H1 (cell line): ENCODE results near the gene MAPKAPK2. TPM values are rescaled to one million over a fixed set of nuclear protein-coding genes. Genes with fewer than 3 reads are reported as not detected.

Source experiments
- CTCF ChIA-PET: fragments of 300-600 bp; sonication (Branson Sonifier 250); formaldehyde crosslinking; loops from one replicate; lab custom pipeline; 2021; ENCODE audit not compliant: partially characterized antibody; lab: Charles Lee
- POLR2A ChIA-PET: fragments of 300-600 bp; sonication (Branson Sonifier 250); formaldehyde crosslinking; loops from one replicate; lab custom pipeline; 2021; ENCODE audit warnings: inconsistent platforms; ENCODE audit not compliant: partially characterized antibody; lab: Charles Lee
- DNase-seq, 2 experiments: peaks; one replicate each; pipeline versions ENCODE4 v3.0.0 to v3.0.0-alpha.2; 2010 to 2022; ENCODE audit warnings: low spot score in 2 of 2, low read depth in 1 of 2, mixed read lengths in 1 of 2
- FAIRE-seq: peaks from 2 replicates; lab custom pipeline; 2011; peaks lifted over from hg19 to GRCh38; lab: Jason Lieb, UNC
- H2AFZ ChIP-seq: 2 replicates; pipeline ENCODE4 v1.8.1; 2012; ENCODE audit warnings: low read length, inconsistent platforms
- H2AK5ac ChIP-seq: 2 replicates; pipeline ENCODE4 v1.6.1; 2013; ENCODE audit warnings: low read depth, low read length
- H2BK120ac ChIP-seq: replicated peaks from 2 replicates; pipeline ENCODE3; 2013; ENCODE audit warnings: low read depth, low read length, inconsistent platforms
- H2BK12ac ChIP-seq: 2 replicates; pipeline ENCODE4 v1.6.1; 2013; ENCODE audit warnings: low read depth, low read length
- H2BK15ac ChIP-seq: 2 replicates; pipeline ENCODE4 v1.6.1; 2013; ENCODE audit warnings: low read length
- H2BK20ac ChIP-seq: 2 replicates; pipeline ENCODE4 v1.6.1; 2013; ENCODE audit warnings: low read length
- H2BK5ac ChIP-seq: 2 replicates; pipeline ENCODE4 v1.6.1; 2013; ENCODE audit warnings: low read depth, low read length
- H3K14ac ChIP-seq: 2 replicates; pipeline ENCODE4 v1.6.1; 2013; ENCODE audit warnings: inconsistent platforms; ENCODE audit not compliant: insufficient read length
- H3K18ac ChIP-seq: 2 replicates; pipeline ENCODE4 v1.6.1; 2013; ENCODE audit warnings: low read length; ENCODE audit errors: extremely low read depth
- H3K23ac ChIP-seq: 2 replicates; pipeline ENCODE4 v1.6.1; 2013; ENCODE audit warnings: inconsistent platforms; ENCODE audit not compliant: insufficient read length
- H3K23me2 ChIP-seq: 2 replicates; pipeline ENCODE4 v1.6.1; 2013; ENCODE audit warnings: low read depth, low read length
- H3K27ac ChIP-seq: 2 replicates; pipeline ENCODE4 v1.6.1; 2011; ENCODE audit warnings: low read depth, low read length, inconsistent platforms
- H3K27me3 ChIP-seq, 4 experiments: replicated peaks in 1 of 4; 1 replicate in 1 of 4; 2 replicates in 3 of 4; pipeline versions ENCODE4 v1.6.1 to v1.8.1; 2011 to 2013; ENCODE audit warnings: low read length in 3 of 4, mild to moderate bottlenecking in 3 of 4, inconsistent platforms in 2 of 4, mixed read lengths in 2 of 4, moderate library complexity in 1 of 4; ENCODE audit not compliant: control insufficient read depth in 3 of 4, insufficient read depth in 3 of 4; ENCODE audit errors: extremely low read depth in 1 of 4
- H3K36me3 ChIP-seq, 4 experiments: 2 replicates each; pipeline versions ENCODE4 v1.6.1 to v1.8.1; 2011 to 2013; ENCODE audit warnings: mild to moderate bottlenecking in 4 of 4, low read length in 3 of 4, moderate library complexity in 2 of 4, control low read depth in 1 of 4, inconsistent platforms in 1 of 4; ENCODE audit not compliant: insufficient read depth in 4 of 4, control insufficient read depth in 2 of 4
- H3K4ac ChIP-seq: replicated peaks from 2 replicates; pipeline ENCODE3; 2013; ENCODE audit warnings: low read length, low read depth, mixed read lengths, inconsistent platforms; ENCODE audit not compliant: insufficient read length
- H3K4me1 ChIP-seq, 4 experiments: replicated peaks in 1 of 4; 1 replicate in 1 of 4; 2 replicates in 3 of 4; pipeline versions ENCODE4 v1.6.1 to v1.8.1; 2011 to 2013; ENCODE audit warnings: low read length in 3 of 4, inconsistent platforms in 2 of 4, mixed read lengths in 1 of 4; ENCODE audit not compliant: insufficient read depth in 4 of 4, control insufficient read depth in 3 of 4
- H3K4me2 ChIP-seq, 2 experiments: 2 replicates each; pipeline versions ENCODE4 v1.6.1 to v1.8.1; 2011 to 2013; ENCODE audit warnings: low read depth in 2 of 2, low read length in 2 of 2, control low read depth in 1 of 2, inconsistent platforms in 1 of 2, mild to moderate bottlenecking in 1 of 2; ENCODE audit not compliant: insufficient read depth in 1 of 2
- H3K4me3 ChIP-seq, 4 experiments: fragments of 200-600, 300-600 bp in 1 of 4; sonication (generic), shearing (Covaris generic), sonication (Bioruptor Twin) in 1 of 4; 2 replicates each; pipeline versions ENCODE4 v1.5.1 to v1.8.1; 2011 to 2016; ENCODE audit warnings: low read length in 4 of 4, low read depth in 3 of 4, control low read depth in 2 of 4, inconsistent platforms in 2 of 4, mild to moderate bottlenecking in 2 of 4, mixed read lengths in 1 of 4, moderate library complexity in 1 of 4; ENCODE audit not compliant: insufficient read depth in 2 of 4; ENCODE audit errors: extremely low read depth in 1 of 4
- H3K56ac ChIP-seq: replicated peaks from 2 replicates; pipeline ENCODE3; 2013; ENCODE audit warnings: low read depth, mild to moderate bottlenecking, mixed read lengths, low read length, inconsistent platforms; ENCODE audit not compliant: insufficient read length
- H3K79me1 ChIP-seq: 2 replicates; pipeline ENCODE4 v1.6.1; 2013; ENCODE audit warnings: low read depth, low read length, control low read depth
- H3K79me2 ChIP-seq, 2 experiments: 2 replicates each; pipeline versions ENCODE4 v1.6.1 to v1.8.1; 2012 to 2013; ENCODE audit warnings: low read length in 2 of 2, mild to moderate bottlenecking in 2 of 2, inconsistent platforms in 1 of 2; ENCODE audit not compliant: insufficient read depth in 2 of 2, control insufficient read depth in 1 of 2
- H3K9ac ChIP-seq, 4 experiments: replicated peaks in 1 of 4; 1 replicate in 1 of 4; 2 replicates in 3 of 4; pipeline versions ENCODE4 v1.6.1 to v1.8.1; 2011 to 2013; ENCODE audit warnings: low read depth in 3 of 4, low read length in 3 of 4, control low read depth in 2 of 4, mild to moderate bottlenecking in 2 of 4, moderate library complexity in 2 of 4, inconsistent platforms in 1 of 4; ENCODE audit errors: extremely low read depth in 1 of 4
- H3K9me3 ChIP-seq, 2 experiments: 2 replicates each; pipeline versions ENCODE4 v1.6.1 to v1.8.1; 2012 to 2013; ENCODE audit warnings: mild to moderate bottlenecking in 2 of 2, moderate library complexity in 2 of 2, control low read depth in 1 of 2, inconsistent platforms in 1 of 2, low read depth in 1 of 2, low read length in 1 of 2, mixed read lengths in 1 of 2; ENCODE audit not compliant: insufficient read depth in 2 of 2
- H4K20me1 ChIP-seq, 2 experiments: replicated peaks in 1 of 2; 2 replicates each; pipeline versions ENCODE3 to v1.8.1; 2011 to 2013; ENCODE audit warnings: inconsistent platforms in 2 of 2, low read length in 2 of 2, mild to moderate bottlenecking in 1 of 2; ENCODE audit not compliant: insufficient read depth in 2 of 2, control insufficient read depth in 1 of 2
- H4K5ac ChIP-seq: 2 replicates; pipeline ENCODE4 v1.6.1; 2013; ENCODE audit warnings: low read length, low read depth, mixed read lengths, inconsistent platforms; ENCODE audit not compliant: insufficient read length
- H4K8ac ChIP-seq: 2 replicates; pipeline ENCODE4 v1.8.0; 2013; ENCODE audit warnings: mild to moderate bottlenecking, moderate library complexity, low read length, inconsistent platforms; ENCODE audit not compliant: insufficient read depth; ENCODE audit errors: extremely low read depth
- H4K91ac ChIP-seq: replicated peaks from 2 replicates; pipeline ENCODE3; 2013; ENCODE audit warnings: low read length, mixed read lengths, inconsistent platforms; ENCODE audit not compliant: insufficient read length
- CREB1 ChIP-seq: IDR thresholded peaks from 2 replicates; pipeline ENCODE4 v1.6.1; 2012; ENCODE audit warnings: inconsistent platforms
- CTCF ChIP-seq, 3 experiments: IDR thresholded peaks; 1 replicate in 2 of 3; 2 replicates in 1 of 3; pipeline versions ENCODE4 v1.5.1 to v1.6.1; 2011; ENCODE audit warnings: low read length in 3 of 3, mild to moderate bottlenecking in 3 of 3, inconsistent platforms in 2 of 3, low read depth in 1 of 3, moderate library complexity in 1 of 3; ENCODE audit not compliant: insufficient read depth in 1 of 3; ENCODE audit errors: control extremely low read depth in 1 of 3
- EZH2 ChIP-seq: fragments of 200-600 bp; sonication (generic); IDR thresholded peaks from 2 replicates; pipeline ENCODE4 v1.7.1; 2012; ENCODE audit warnings: low read depth, mild to moderate bottlenecking, moderate library complexity, low read length, inconsistent platforms; ENCODE audit not compliant: severe bottlenecking
- MAFK ChIP-seq: IDR thresholded peaks from 2 replicates; pipeline ENCODE4 v1.6.1; 2012; ENCODE audit warnings: low read depth, mild to moderate bottlenecking, improper control_type of control experiment, low read length
- PHF8 ChIP-seq: fragments of 200-600 bp; sonication (generic); conservative IDR thresholded peaks from 2 replicates; pipeline ENCODE4 v1.7.1; 2012; ENCODE audit warnings: low read depth, mild to moderate bottlenecking, inconsistent platforms, low read length, moderate library complexity
- POU5F1 ChIP-seq: IDR thresholded peaks from 2 replicates; pipeline ENCODE4 v1.6.1; 2011; ENCODE audit warnings: low read depth, mild to moderate bottlenecking, low read length, moderate library complexity
- RXRA ChIP-seq: IDR thresholded peaks from 2 replicates; pipeline ENCODE4 v1.6.1; 2011; ENCODE audit warnings: low read depth, mild to moderate bottlenecking, low read length, moderate library complexity; ENCODE audit not compliant: insufficient read depth
- SIN3A ChIP-seq, 2 experiments: IDR thresholded peaks in 1 of 2; conservative IDR thresholded peaks in 1 of 2; 2 replicates each; pipeline ENCODE4 v1.6.1; 2011 to 2012; ENCODE audit warnings: low read length in 2 of 2, improper control_type of control experiment in 1 of 2, low read depth in 1 of 2, mild to moderate bottlenecking in 1 of 2
- SUZ12 ChIP-seq: fragments of 200-600 bp; sonication (generic); IDR thresholded peaks from 2 replicates; pipeline ENCODE4 v1.6.1; 2012; ENCODE audit warnings: mild to moderate bottlenecking, inconsistent platforms, low read length, moderate library complexity, mixed read lengths
- TAF7 ChIP-seq: optimal IDR thresholded peaks from 2 replicates; pipeline ENCODE3; 2011; ENCODE audit warnings: low read depth, mild to moderate bottlenecking, inconsistent platforms, low read length, moderate library complexity, borderline replicate concordance
- TCF12 ChIP-seq: IDR thresholded peaks from 2 replicates; pipeline ENCODE4 v1.6.1; 2011; ENCODE audit warnings: low read depth, mild to moderate bottlenecking, low read length
- WGBS, 2 experiments: shearing (Covaris generic) in 1 of 2; methylation state at CpG; one replicate each; pipeline versions ENCODE4 v1.1.6 to v1.1.7; 2013 to 2015; ENCODE audit warnings: low lambda C conversion rate in 2 of 2, mixed read lengths in 2 of 2, inconsistent platforms in 1 of 2, low coverage in 1 of 2, missing lambda C conversion rate in 1 of 2; ENCODE audit not compliant: insufficient replicate concordance in 2 of 2, insufficient coverage in 1 of 2, insufficient read length in 1 of 2; ENCODE audit errors: extremely low coverage in 1 of 2, missing lambda C conversion rate in 1 of 2; 5-methylcytosine and 5-hydroxymethylcytosine counted together
- polyA plus RNA-seq, 7 experiments: library from polyadenylated mRNA; depleted of rRNA in 3 of 7; stranded (reverse) in 5 of 7; unstranded in 2 of 7; fragments of >200 nt in 5 of 7; fragments of 200-250 nt in 2 of 7; gene quantifications; 1 replicate in 5 of 7; 2 replicates in 1 of 7; 4 replicates in 1 of 7; pipeline versions ENCODE4 v1.2.1 to v1.2.3, GENCODE V29; 2011 to 2013; ENCODE audit warnings: missing spikeins in 2 of 7, mixed read lengths in 2 of 7
- total RNA-seq: library from RNA; stranded (reverse); fragmentation: NEBNext Ultra II Directional; extraction: Animal tissue kit (Norgen Biotek cat#: 25700); gene quantifications from 2 replicates; pipeline ENCODE4 v1.2.1, GENCODE V29; 2021

The MAPKAPK2 gene
- total and polyA plus RNA-seq, 2 of the 8 experiments (the other 6 are each of a cell fraction or from before 2014, with no cell fraction given): 27.5 to 44.9 TPM

- H4K5ac ChIP-seq: no peak overlapping the region
- no peaks in the 10 kb centered on the region for H3K4me1 ChIP-seq
- no peaks in the 10 kb centered on the region for H3K23me2 ChIP-seq
- H3K18ac ChIP-seq: no peak overlapping the region
- H2BK12ac ChIP-seq: no peak overlapping the region
- H4K20me1 ChIP-seq: peaks cover 0 to 13% of the 10 kb centered on the region in 2 experiments
- WGBS, 2 experiments: 82% methylated on average over 4 of the region's 4 CpGs; no CpG with 5 or more reads in 1 of the 2 experiments
- H3K79me2 ChIP-seq: peaks cover 3 to 55% of the 10 kb centered on the region in 2 experiments; a peak in 3 of 4 replicates
- H3K9me3 ChIP-seq: no peaks in the 10 kb centered on the region
- no peaks in the 10 kb centered on the region for H3K27me3 ChIP-seq
- no peak overlapping the region for H3K23ac ChIP-seq
- no peak overlapping the region for H2BK5ac ChIP-seq
- H3K36me3 ChIP-seq: no peaks in the 10 kb centered on the region; a peak in 1 of 8 replicates
- no peak overlapping the region for H2AFZ ChIP-seq
- H2AK5ac ChIP-seq: no peak overlapping the region
- DNase-seq (no peak), FAIRE-seq (no peak)
- no peak overlapping the region for H3K4me3 ChIP-seq
- no peak overlapping the region for H4K8ac ChIP-seq
- ChIA-PET POLR2A (interaction anchor here (1.5 kb wide), 1 partner anchor 15 kb away, joined by 3 read pairs; no protein-coding TSS in a partner anchor), CTCF (interaction anchor here (1.1 to 5.7 kb wide), 4 partner anchors 10 to 194 kb away, joined by 3 to 77 read pairs (median 5); no protein-coding TSS in a partner anchor)
- no peak overlapping the region for H2BK15ac ChIP-seq
- no peak overlapping the region; a peak in 2 of 7 replicates for H3K9ac ChIP-seq
- peaks cover 11% of the 10 kb centered on the region for H3K79me1 ChIP-seq
- H3K14ac ChIP-seq: no peak overlapping the region
- H4K91ac ChIP-seq: no peak overlapping the region
- H3K27ac ChIP-seq: no peak overlapping the region
- H2BK120ac ChIP-seq: no peak overlapping the region
- H3K4ac ChIP-seq: no peak overlapping the region
- H2BK20ac ChIP-seq: no peak overlapping the region
- no peak overlapping the region for H3K56ac ChIP-seq
- no peak overlapping the region for H3K4me2 ChIP-seq
- TF ChIP-seq CREB1: no peak
- no peak for TF ChIP-seq TCF12
- TF ChIP-seq CTCF (IDR thresholded peaks at IDR 0.05; ENCODE audit: control extremely low read depth in 1 of 3, insufficient read depth in 1 of 3, low read depth in 1 of 3, low read length in 3 of 3): no peak
- TF ChIP-seq SUZ12: no peak
- TF ChIP-seq SIN3A (conservative IDR thresholded peaks at IDR 0.05 in 1 of 2, IDR thresholded peaks at IDR 0.05 in 1 of 2; ENCODE audit: low read depth in 1 of 2, low read length in 2 of 2): no peak
- no peak for TF ChIP-seq PHF8
- TF ChIP-seq MAFK: no peak
- TF ChIP-seq EZH2: no peak
- TF ChIP-seq TAF7: no peak
- TF ChIP-seq RXRA: no peak
- TF ChIP-seq POU5F1: no peak
Measured at GRCh38 chr1:206715120-206715519, 30.4 kb downstream of the MAPKAPK2 start.
